ENCODE data around the gene POLRMT.

POLRMT gene

GRCh38 chr19:658916-659839 is 25.8 kb upstream of the POLRMT start:
- Mint-ChIP-seq H3K36me3 (ENCODE audit: insufficient read depth) (peaks cover 80% of the 10 kb centered on the region), H3K27ac (peak overlapping the region; percentile 99 to 100), H3K9me3 (no peaks in the 10 kb centered on the region), H3K4me1 (ENCODE audit: low read depth in 2 of 2) (peaks cover 55 to 72% of the 10 kb centered on the region in 2 donors), H3K4me3 (peak overlapping the region; percentile 94 to 98), H3K27me3 (no peaks in the 10 kb centered on the region)
- peak; percentile 74 to 76 (median 75) for DNase-seq
- ATAC-seq (replicated peaks) = peak; percentile 58

- H3K9me3 Mint-ChIP-seq = no peaks in the 10 kb centered on the region
- peaks cover 52 to 66% of the 10 kb centered on the region in 2 donors for H3K4me1 Mint-ChIP-seq (ENCODE audit: low read depth in 2 of 2)
- DNase-seq = no peak
- ATAC-seq (replicated peaks) = no peak
- peak overlapping the region; percentile 99 to 100 for H3K27ac Mint-ChIP-seq
- H3K36me3 Mint-ChIP-seq (ENCODE audit: insufficient read depth) = peaks cover 81% of the 10 kb centered on the region
- no peaks in the 10 kb centered on the region for H3K27me3 Mint-ChIP-seq
- H3K4me3 Mint-ChIP-seq = peak overlapping the region; percentile 94 to 98
Observed at GRCh38 chr19:658059-658839, 24.9 kb upstream of the POLRMT start.

GRCh38 chr19:657611-658010 is 24.3 kb upstream of the POLRMT start:
- Mint-ChIP-seq H3K4me3 (peak overlapping the region; percentile 40 to 98), H3K36me3 (ENCODE audit: insufficient read depth) (peaks cover 85% of the 10 kb centered on the region), H3K4me1 (ENCODE audit: low read depth in 2 of 2) (peaks cover 55 to 66% of the 10 kb centered on the region in 2 donors), H3K27me3 (no peaks in the 10 kb centered on the region), H3K27ac (peak overlapping the region; percentile 92 to 100), H3K9me3 (no peaks in the 10 kb centered on the region)
- ATAC-seq (replicated peaks) (no peak), DNase-seq (no peak)

GRCh38 chr19:656751-657559 is 23.6 kb upstream of the POLRMT start:
- Mint-ChIP-seq H3K36me3 (ENCODE audit: insufficient read depth) (peaks cover 83% of the 10 kb centered on the region), H3K4me3 (peak overlapping the region; percentile 58 to 98), H3K9me3 (no peaks in the 10 kb centered on the region), H3K27me3 (no peaks in the 10 kb centered on the region), H3K27ac (peak overlapping the region; percentile 92 to 100), H3K4me1 (ENCODE audit: low read depth in 2 of 2) (peaks cover 54 to 65% of the 10 kb centered on the region in 2 donors)
- ATAC-seq (replicated peaks) (no peak), DNase-seq (no peak)

GRCh38 chr19:655691-656090 is 22.4 kb upstream of the POLRMT start:
- H3K36me3 Mint-ChIP-seq (ENCODE audit: insufficient read depth) = peaks cover 80% of the 10 kb centered on the region
- no peaks in the 10 kb centered on the region for H3K27me3 Mint-ChIP-seq
- DNase-seq (no peak), ATAC-seq (replicated peaks) (no peak)
- peak overlapping the region; percentile 92 to 100 for H3K27ac Mint-ChIP-seq
- H3K9me3 Mint-ChIP-seq = no peaks in the 10 kb centered on the region
- peaks cover 44 to 54% of the 10 kb centered on the region in 2 donors for H3K4me1 Mint-ChIP-seq (ENCODE audit: low read depth in 2 of 2)
- H3K4me3 Mint-ChIP-seq = peak overlapping the region; percentile 58 to 68

GRCh38 chr19:653425-653824 is 20.1 kb upstream of the POLRMT start:
- Mint-ChIP-seq H3K4me3 (peak overlapping the region in 1 of 2 donors; percentile 31), H3K27ac (peak overlapping the region; percentile 16 to 53), H3K9me3 (no peaks in the 10 kb centered on the region), H3K36me3 (ENCODE audit: insufficient read depth) (peaks cover 69% of the 10 kb centered on the region), H3K4me1 (ENCODE audit: low read depth in 2 of 2) (peaks cover 31 to 33% of the 10 kb centered on the region in 2 donors), H3K27me3 (no peaks in the 10 kb centered on the region)
- no peak for ATAC-seq (replicated peaks)
- no peak for DNase-seq

- Mint-ChIP-seq H3K4me3 (no peak overlapping the region), H3K27me3 (no peaks in the 10 kb centered on the region), H3K4me1 (ENCODE audit: low read depth in 2 of 2) (peaks cover 30 to 31% of the 10 kb centered on the region in 2 donors), H3K9me3 (no peaks in the 10 kb centered on the region), H3K27ac (no peak overlapping the region), H3K36me3 (ENCODE audit: insufficient read depth) (peaks cover 68% of the 10 kb centered on the region)
- DNase-seq (no peak), ATAC-seq (replicated peaks) (no peak)
Observed at GRCh38 chr19:652467-653389, 19.4 kb upstream of the POLRMT start.

GRCh38 chr19:651991-652390 is 18.7 kb upstream of the POLRMT start:
- Mint-ChIP-seq H3K4me3 (no peak overlapping the region), H3K27me3 (no peaks in the 10 kb centered on the region), H3K4me1 (ENCODE audit: low read depth in 2 of 2) (peaks cover 22 to 24% of the 10 kb centered on the region in 2 donors), H3K27ac (no peak overlapping the region), H3K9me3 (no peaks in the 10 kb centered on the region), H3K36me3 (ENCODE audit: insufficient read depth) (peaks cover 65% of the 10 kb centered on the region)
- ATAC-seq (replicated peaks) (no peak), DNase-seq (no peak)

GRCh38 chr19:651114-651818 is 17.9 kb upstream of the POLRMT start:
- H3K9me3 Mint-ChIP-seq = no peaks in the 10 kb centered on the region
- no peak for ATAC-seq (replicated peaks)
- H3K4me3 Mint-ChIP-seq = no peak overlapping the region
- H3K27ac Mint-ChIP-seq = peak overlapping the region in 1 of 2 donors; percentile 46
- no peaks in the 10 kb centered on the region for H3K27me3 Mint-ChIP-seq
- no peak for DNase-seq
- peaks cover 68% of the 10 kb centered on the region for H3K36me3 Mint-ChIP-seq (ENCODE audit: insufficient read depth)
- peaks cover 17 to 20% of the 10 kb centered on the region in 2 donors for H3K4me1 Mint-ChIP-seq (ENCODE audit: low read depth in 2 of 2)

GRCh38 chr19:650121-650520 is 16.8 kb upstream of the POLRMT start:
- ATAC-seq (replicated peaks) (no peak), DNase-seq (no peak)
- H3K27ac Mint-ChIP-seq = no peak overlapping the region
- H3K4me1 Mint-ChIP-seq (ENCODE audit: low read depth in 2 of 2) = peaks cover 5 to 9% of the 10 kb centered on the region in 2 donors
- no peaks in the 10 kb centered on the region for H3K9me3 Mint-ChIP-seq
- H3K4me3 Mint-ChIP-seq = no peak overlapping the region
- peaks cover 64% of the 10 kb centered on the region for H3K36me3 Mint-ChIP-seq (ENCODE audit: insufficient read depth)
- no peaks in the 10 kb centered on the region for H3K27me3 Mint-ChIP-seq

GRCh38 chr19:648904-649801 is 15.8 kb upstream of the POLRMT start:
- ATAC-seq (replicated peaks) (no peak), DNase-seq (no peak)
- Mint-ChIP-seq H3K4me3 (no peak overlapping the region), H3K4me1 (ENCODE audit: low read depth in 2 of 2) (peaks cover 0 to 3% of the 10 kb centered on the region in 2 donors), H3K27me3 (no peaks in the 10 kb centered on the region), H3K9me3 (no peaks in the 10 kb centered on the region), H3K36me3 (ENCODE audit: insufficient read depth) (peaks cover 55% of the 10 kb centered on the region), H3K27ac (peak overlapping the region in 1 of 2 donors; percentile 31)

All from effector memory CD8-positive, alpha-beta T cell (primary cell).